GM12878 (cell line): ENCODE measurements around the gene ATP6V0E1. TPM values are rescaled to one million over a fixed set of nuclear protein-coding genes. Genes with fewer than 3 reads are reported as not detected.

Experiments
- EED ChIP-seq: sonication (generic); IDR thresholded peaks from 2 replicates; pipeline ENCODE4 v1.6.1; 2016; ENCODE audit warnings: antibody characterized with exemption, low read depth
- TCF3 ChIP-seq: IDR thresholded peaks from 2 replicates; pipeline ENCODE4 v1.6.1; 2012; ENCODE audit warnings: low read depth, mild to moderate bottlenecking, low read length, borderline replicate concordance; ENCODE audit not compliant: insufficient read depth
- polyA plus RNA-seq, 11 experiments: library from polyadenylated mRNA; depleted of rRNA in 4 of 11; unstranded in 6 of 11; stranded (reverse) in 5 of 11; fragments of >200 nt; fragmentation: Nextera tagmentation in 4 of 11; fragmentation: Illumina TruSeq in 1 of 11; extraction: Ambion mirVana in 4 of 11; extraction: Trizol in 1 of 11; gene quantifications; 1 replicate in 1 of 11; 2 replicates in 10 of 11; pipeline versions ENCODE4 v1.2.1 to v1.2.3, GENCODE V29; 2011 to 2016; ENCODE audit warnings: inconsistent platforms in 2 of 11, missing spikeins in 2 of 11, low read depth in 1 of 11
- total RNA-seq, 4 experiments: library from RNA; depleted of rRNA in 3 of 4; stranded (reverse); fragments of >200 nt in 3 of 4; fragmentation: Illumina TruSeq in 1 of 4; extraction: Trizol in 1 of 4; gene quantifications; 2 replicates each; pipeline versions ENCODE4 v1.2.1 to v1.2.3, GENCODE V29; 2013 to 2021
- TF ChIP-seq, protein P1 (sequence below): IDR thresholded peaks from 2 replicates; pipeline ENCODE4 v1.6.1; 2012; ENCODE audit warnings: mild to moderate bottlenecking, low read depth, low read length
- TF ChIP-seq, protein P2 (sequence below): fragments of 450-650 bp; IDR thresholded peaks from 2 replicates; pipeline ENCODE4 v1.6.1; 2017; ENCODE audit warnings: mild to moderate bottlenecking, moderate library complexity

ATP6V0E1 gene
- total and polyA plus RNA-seq, 10 of the 15 experiments (the other 5 are each of a cell fraction or from before 2014, with no cell fraction given), result 143 to 787 (median 306) TPM

DNA sequence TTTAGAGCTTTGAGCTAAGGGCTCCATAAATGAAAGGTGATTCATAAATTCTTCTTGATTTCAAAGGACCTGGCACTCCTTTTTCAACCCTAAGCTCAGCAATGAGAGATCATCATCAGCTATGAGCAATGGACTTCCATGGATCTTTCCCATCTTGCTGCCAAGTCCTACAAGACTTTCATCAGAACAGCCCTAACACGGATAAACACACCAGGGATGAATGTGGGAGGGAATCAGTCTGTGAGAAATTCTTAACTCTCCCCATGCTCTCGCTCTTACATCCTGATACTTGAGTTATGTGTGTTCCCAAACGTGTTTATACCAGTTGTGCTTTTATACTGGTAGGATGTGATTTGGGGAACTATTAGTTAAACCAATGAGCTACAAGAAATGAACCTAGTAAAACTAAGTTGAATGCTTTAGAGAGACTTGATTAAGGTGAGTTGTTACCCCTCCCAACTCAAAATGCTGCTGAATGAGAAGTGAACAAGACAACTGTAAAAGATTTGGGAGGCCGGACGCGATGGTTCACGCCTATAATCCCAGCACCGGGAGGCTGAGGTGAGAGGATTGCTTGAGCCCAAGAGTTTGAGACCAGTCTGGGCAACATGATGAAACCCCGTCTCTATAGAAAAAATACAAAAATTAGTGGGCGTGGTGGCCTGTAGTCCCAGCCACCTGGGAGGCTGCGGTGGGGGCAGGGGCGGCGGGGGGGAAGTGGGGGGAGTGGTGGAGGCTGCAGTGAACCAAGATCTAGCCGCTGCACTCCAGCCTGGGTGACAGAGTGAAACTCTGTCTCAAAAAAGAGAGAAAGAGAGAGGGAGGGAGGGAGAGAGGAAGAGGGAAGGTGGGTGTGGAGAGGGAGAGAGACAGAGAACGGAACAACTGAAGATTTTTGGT is 29.5 kb upstream of the ATP6V0E1 start (continued):
- TF ChIP-seq TCF3 (no peak), EED (no peak)
- TF ChIP-seq, protein P1, sequence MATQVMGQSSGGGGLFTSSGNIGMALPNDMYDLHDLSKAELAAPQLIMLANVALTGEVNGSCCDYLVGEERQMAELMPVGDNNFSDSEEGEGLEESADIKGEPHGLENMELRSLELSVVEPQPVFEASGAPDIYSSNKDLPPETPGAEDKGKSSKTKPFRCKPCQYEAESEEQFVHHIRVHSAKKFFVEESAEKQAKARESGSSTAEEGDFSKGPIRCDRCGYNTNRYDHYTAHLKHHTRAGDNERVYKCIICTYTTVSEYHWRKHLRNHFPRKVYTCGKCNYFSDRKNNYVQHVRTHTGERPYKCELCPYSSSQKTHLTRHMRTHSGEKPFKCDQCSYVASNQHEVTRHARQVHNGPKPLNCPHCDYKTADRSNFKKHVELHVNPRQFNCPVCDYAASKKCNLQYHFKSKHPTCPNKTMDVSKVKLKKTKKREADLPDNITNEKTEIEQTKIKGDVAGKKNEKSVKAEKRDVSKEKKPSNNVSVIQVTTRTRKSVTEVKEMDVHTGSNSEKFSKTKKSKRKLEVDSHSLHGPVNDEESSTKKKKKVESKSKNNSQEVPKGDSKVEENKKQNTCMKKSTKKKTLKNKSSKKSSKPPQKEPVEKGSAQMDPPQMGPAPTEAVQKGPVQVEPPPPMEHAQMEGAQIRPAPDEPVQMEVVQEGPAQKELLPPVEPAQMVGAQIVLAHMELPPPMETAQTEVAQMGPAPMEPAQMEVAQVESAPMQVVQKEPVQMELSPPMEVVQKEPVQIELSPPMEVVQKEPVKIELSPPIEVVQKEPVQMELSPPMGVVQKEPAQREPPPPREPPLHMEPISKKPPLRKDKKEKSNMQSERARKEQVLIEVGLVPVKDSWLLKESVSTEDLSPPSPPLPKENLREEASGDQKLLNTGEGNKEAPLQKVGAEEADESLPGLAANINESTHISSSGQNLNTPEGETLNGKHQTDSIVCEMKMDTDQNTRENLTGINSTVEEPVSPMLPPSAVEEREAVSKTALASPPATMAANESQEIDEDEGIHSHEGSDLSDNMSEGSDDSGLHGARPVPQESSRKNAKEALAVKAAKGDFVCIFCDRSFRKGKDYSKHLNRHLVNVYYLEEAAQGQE, result no peak
- TF ChIP-seq, protein P2, sequence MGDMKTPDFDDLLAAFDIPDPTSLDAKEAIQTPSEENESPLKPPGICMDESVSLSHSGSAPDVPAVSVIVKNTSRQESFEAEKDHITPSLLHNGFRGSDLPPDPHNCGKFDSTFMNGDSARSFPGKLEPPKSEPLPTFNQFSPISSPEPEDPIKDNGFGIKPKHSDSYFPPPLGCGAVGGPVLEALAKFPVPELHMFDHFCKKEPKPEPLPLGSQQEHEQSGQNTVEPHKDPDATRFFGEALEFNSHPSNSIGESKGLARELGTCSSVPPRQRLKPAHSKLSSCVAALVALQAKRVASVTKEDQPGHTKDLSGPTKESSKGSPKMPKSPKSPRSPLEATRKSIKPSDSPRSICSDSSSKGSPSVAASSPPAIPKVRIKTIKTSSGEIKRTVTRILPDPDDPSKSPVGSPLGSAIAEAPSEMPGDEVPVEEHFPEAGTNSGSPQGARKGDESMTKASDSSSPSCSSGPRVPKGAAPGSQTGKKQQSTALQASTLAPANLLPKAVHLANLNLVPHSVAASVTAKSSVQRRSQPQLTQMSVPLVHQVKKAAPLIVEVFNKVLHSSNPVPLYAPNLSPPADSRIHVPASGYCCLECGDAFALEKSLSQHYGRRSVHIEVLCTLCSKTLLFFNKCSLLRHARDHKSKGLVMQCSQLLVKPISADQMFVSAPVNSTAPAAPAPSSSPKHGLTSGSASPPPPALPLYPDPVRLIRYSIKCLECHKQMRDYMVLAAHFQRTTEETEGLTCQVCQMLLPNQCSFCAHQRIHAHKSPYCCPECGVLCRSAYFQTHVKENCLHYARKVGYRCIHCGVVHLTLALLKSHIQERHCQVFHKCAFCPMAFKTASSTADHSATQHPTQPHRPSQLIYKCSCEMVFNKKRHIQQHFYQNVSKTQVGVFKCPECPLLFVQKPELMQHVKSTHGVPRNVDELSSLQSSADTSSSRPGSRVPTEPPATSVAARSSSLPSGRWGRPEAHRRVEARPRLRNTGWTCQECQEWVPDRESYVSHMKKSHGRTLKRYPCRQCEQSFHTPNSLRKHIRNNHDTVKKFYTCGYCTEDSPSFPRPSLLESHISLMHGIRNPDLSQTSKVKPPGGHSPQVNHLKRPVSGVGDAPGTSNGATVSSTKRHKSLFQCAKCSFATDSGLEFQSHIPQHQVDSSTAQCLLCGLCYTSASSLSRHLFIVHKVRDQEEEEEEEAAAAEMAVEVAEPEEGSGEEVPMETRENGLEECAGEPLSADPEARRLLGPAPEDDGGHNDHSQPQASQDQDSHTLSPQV, result no peak
